Sigmoid colon (tissue), 7 donors: ENCODE data around the gene CLDN6. TPM values are rescaled to one million over a fixed set of nuclear protein-coding genes. Genes with fewer than 3 reads are reported as not detected.

Experiments used
- DNase-seq: peaks from one replicate; pipeline ENCODE4 v3.0.0-alpha.2; 2019
- H3K27ac ChIP-seq, 4 donors: fragments of 200-600 bp; sonication (generic); one replicate each; pipeline ENCODE4 v1.5.1; 2016 to 2019; ENCODE audit warnings: mild to moderate bottlenecking in 1 of 4
- H3K27me3 ChIP-seq, 3 donors: fragments of 200-600 bp; sonication (generic); one replicate each; pipeline ENCODE4 v1.5.1; 2019; ENCODE audit warnings: mild to moderate bottlenecking in 1 of 3
- H3K36me3 ChIP-seq, 4 donors: fragments of 200-600 bp; sonication (generic); one replicate each; pipeline ENCODE4 v1.5.1; 2016 to 2019
- H3K4me1 ChIP-seq, 4 donors: fragments of 200-600 bp; sonication (generic); one replicate each; pipeline ENCODE4 v1.5.1; 2017 to 2019
- H3K4me3 ChIP-seq, 4 donors: fragments of 200-600 bp; sonication (generic); one replicate each; pipeline ENCODE4 v1.5.1; 2017 to 2019; ENCODE audit warnings: mild to moderate bottlenecking in 2 of 4, moderate library complexity in 1 of 4
- H3K9me3 ChIP-seq, 4 donors: fragments of 200-600 bp in 3 of 4; sonication (generic) in 3 of 4; one replicate each; pipeline versions ENCODE4 v1.5.1 to v1.6.1; 2013 to 2019
- EP300 ChIP-seq, 4 donors: sonication (generic); formaldehyde crosslinking; IDR thresholded peaks; one replicate each; pipeline ENCODE4 v1.6.1; 2017; ENCODE audit warnings: antibody characterized with exemption in 4 of 4
- POLR2A ChIP-seq, 2 donors: fragments of 450-650 bp; IDR thresholded peaks; one replicate each; pipeline ENCODE4 v1.6.1; 2016; ENCODE audit warnings: antibody characterized with exemption in 2 of 2, mild to moderate bottlenecking in 2 of 2, moderate library complexity in 2 of 2
- POLR2AphosphoS5 ChIP-seq, 4 donors: sonication (generic); formaldehyde crosslinking; IDR thresholded peaks; one replicate each; pipeline ENCODE4 v1.6.1; 2017; ENCODE audit warnings: antibody characterized with exemption in 4 of 4
- WGBS, 2 donors: extraction: QIAGEN DNeasy Blood & Tissue Kit; methylation state at CpG; one replicate each; pipeline ENCODE4 v1.1.7; 2013; 5-methylcytosine and 5-hydroxymethylcytosine counted together
- intact Hi-C: fragments of 100-400 bp; cut with DNase I; formaldehyde crosslinking; loops from one replicate; pipeline ENCODE4 v1.15.1; 2023
- polyA plus RNA-seq, 3 donors: library from polyadenylated mRNA; stranded (reverse); fragments of 200-250 nt; gene quantifications; one replicate each; pipeline ENCODE4 v1.2.3, GENCODE V29; 2013
- total RNA-seq, 4 donors: library from RNA; depleted of rRNA; stranded (reverse); fragments of >200 nt; gene quantifications; one replicate each; pipeline ENCODE4 v1.1.0, GENCODE V29; 2016
- TF ChIP-seq, protein P1 (sequence below), 4 experiments: fragments of 450-650 bp in 3 of 4; fragments of 200-600 bp in 1 of 4; IDR thresholded peaks; one replicate each; pipeline ENCODE4 v1.5.1; 2016 to 2019; ENCODE audit warnings: antibody characterized with exemption in 4 of 4, mild to moderate bottlenecking in 3 of 4, moderate library complexity in 2 of 4
- donor health status: healthy with polysubstance abuse.
- donor health status: Bipolar disorder and iron deficiency.
- donor health status: healthy.

CLDN6 gene
- total and polyA plus RNA-seq, 7 donors, result not detected

DNA sequence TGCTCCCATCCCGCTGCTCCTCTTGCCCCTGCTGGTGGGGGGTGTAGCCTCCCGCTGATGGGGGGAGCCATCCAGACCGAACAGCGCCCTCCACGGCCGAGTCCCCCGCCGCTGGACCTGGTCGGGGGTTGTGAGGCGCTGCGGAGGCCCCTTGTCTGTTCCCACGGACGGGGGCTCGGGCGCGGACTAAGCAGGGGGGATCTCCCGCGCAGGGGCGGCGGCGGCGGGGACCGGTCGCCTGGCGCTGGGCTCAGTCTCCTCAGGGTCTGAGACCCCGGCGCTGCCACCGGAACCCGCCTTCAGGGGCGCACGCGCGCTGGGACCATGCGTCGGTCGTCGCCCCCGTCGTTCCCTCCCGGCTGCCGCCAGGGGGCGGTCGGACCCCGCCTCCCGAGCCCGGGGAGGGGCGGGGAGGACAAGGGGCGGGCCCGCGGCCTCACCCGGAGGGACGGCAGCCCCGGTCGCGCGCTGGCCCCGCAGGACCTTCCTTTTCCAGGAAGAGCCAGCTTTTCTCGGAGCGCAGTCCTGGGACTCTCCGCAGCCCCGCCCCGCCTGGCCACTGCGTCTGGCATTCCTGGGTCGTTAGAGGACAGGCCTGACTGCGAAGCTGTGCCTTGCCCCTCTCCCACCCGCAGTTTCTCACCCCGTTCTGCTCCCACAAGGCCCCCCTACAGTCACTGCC is 41.2 kb upstream of the CLDN6 start:
- intact Hi-C loops, result loop anchor here (2.0 kb wide), 2 partner anchors 70 to 108 kb away; no protein-coding TSS in a partner anchor
- TF ChIP-seq EP300 (IDR thresholded peaks at IDR 0.05), result no peak
- peak in 2 of 4 donors; percentile 48 to 56 for TF ChIP-seq POLR2AphosphoS5 (IDR thresholded peaks at IDR 0.05)
- TF ChIP-seq POLR2A (IDR thresholded peaks at IDR 0.05), result no peak
- TF ChIP-seq, protein P1, sequence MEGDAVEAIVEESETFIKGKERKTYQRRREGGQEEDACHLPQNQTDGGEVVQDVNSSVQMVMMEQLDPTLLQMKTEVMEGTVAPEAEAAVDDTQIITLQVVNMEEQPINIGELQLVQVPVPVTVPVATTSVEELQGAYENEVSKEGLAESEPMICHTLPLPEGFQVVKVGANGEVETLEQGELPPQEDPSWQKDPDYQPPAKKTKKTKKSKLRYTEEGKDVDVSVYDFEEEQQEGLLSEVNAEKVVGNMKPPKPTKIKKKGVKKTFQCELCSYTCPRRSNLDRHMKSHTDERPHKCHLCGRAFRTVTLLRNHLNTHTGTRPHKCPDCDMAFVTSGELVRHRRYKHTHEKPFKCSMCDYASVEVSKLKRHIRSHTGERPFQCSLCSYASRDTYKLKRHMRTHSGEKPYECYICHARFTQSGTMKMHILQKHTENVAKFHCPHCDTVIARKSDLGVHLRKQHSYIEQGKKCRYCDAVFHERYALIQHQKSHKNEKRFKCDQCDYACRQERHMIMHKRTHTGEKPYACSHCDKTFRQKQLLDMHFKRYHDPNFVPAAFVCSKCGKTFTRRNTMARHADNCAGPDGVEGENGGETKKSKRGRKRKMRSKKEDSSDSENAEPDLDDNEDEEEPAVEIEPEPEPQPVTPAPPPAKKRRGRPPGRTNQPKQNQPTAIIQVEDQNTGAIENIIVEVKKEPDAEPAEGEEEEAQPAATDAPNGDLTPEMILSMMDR (IDR thresholded peaks at IDR 0.05), result peak; percentile 65 to 94 (median 81)
- peak overlapping the region; percentile 65 to 74 (median 66) for H3K27ac ChIP-seq
- WGBS, 2 donors, result 1% methylated on average over 67 of the region's 67 CpGs
- H3K4me1 ChIP-seq, result peaks cover 0 to 22% (median 19%) of the 10 kb centered on the region in 4 donors
- peaks cover 0 to 12% (median 0%) of the 10 kb centered on the region in 3 donors for H3K27me3 ChIP-seq
- no peaks in the 10 kb centered on the region for H3K36me3 ChIP-seq
- peak overlapping the region; percentile 70 to 91 (median 80) for H3K4me3 ChIP-seq
- peak; percentile 91 for DNase-seq
- H3K9me3 ChIP-seq, result no peaks in the 10 kb centered on the region

DNA sequence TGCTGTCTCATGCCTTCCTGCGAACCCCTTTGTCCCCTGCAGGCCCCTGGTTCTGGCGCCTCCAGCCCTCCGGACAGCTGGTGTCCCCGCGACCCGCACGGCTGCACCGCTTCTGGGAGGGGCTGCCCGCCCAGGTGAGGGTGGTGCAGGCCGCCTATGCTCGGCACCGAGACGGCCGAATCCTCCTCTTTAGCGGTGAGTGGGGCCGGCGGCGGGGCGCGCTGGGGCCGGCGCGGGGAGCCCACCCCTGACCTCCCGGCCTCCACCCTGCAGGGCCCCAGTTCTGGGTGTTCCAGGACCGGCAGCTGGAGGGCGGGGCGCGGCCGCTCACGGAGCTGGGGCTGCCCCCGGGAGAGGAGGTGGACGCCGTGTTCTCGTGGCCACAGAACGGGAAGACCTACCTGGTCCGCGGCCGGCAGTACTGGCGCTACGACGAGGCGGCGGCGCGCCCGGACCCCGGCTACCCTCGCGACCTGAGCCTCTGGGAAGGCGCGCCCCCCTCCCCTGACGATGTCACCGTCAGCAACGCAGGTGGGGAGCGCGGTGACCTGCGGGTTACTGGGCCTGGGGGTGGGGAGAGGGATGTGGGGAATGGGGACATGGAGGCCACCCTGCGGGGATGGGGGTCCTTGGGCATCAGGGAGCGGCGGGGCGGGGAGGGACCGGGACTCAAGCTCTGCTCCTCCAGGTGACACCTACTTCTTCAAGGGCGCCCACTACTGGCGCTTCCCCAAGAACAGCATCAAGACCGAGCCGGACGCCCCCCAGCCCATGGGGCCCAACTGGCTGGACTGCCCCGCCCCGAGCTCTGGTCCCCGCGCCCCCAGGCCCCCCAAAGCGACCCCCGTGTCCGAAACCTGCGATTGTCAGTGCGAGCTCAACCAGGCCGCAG is 40.4 kb upstream of the CLDN6 start:
- intact Hi-C loops, result loop anchor here (2.0 kb wide), 2 partner anchors 70 to 108 kb away; no protein-coding TSS in a partner anchor
- peak overlapping the region; percentile 70 to 91 (median 80) for H3K4me3 ChIP-seq
- H3K9me3 ChIP-seq, result no peaks in the 10 kb centered on the region
- no peaks in the 10 kb centered on the region for H3K36me3 ChIP-seq
- H3K27ac ChIP-seq, result peak overlapping the region in 3 of 4 donors; percentile 65 to 74 (median 67)
- TF ChIP-seq, protein P1 (IDR thresholded peaks at IDR 0.05), result no peak
- TF ChIP-seq EP300 (IDR thresholded peaks at IDR 0.05) (no peak), POLR2AphosphoS5 (IDR thresholded peaks at IDR 0.05) (no peak), POLR2A (IDR thresholded peaks at IDR 0.05) (no peak)
- peaks cover 0 to 22% (median 19%) of the 10 kb centered on the region in 4 donors for H3K4me1 ChIP-seq
- peak; percentile 71 for DNase-seq
- 3 to 6% methylated on average over 77 of the region's 77 CpGs for WGBS, 2 donors
- peaks cover 0 to 12% (median 0%) of the 10 kb centered on the region in 3 donors for H3K27me3 ChIP-seq

DNA sequence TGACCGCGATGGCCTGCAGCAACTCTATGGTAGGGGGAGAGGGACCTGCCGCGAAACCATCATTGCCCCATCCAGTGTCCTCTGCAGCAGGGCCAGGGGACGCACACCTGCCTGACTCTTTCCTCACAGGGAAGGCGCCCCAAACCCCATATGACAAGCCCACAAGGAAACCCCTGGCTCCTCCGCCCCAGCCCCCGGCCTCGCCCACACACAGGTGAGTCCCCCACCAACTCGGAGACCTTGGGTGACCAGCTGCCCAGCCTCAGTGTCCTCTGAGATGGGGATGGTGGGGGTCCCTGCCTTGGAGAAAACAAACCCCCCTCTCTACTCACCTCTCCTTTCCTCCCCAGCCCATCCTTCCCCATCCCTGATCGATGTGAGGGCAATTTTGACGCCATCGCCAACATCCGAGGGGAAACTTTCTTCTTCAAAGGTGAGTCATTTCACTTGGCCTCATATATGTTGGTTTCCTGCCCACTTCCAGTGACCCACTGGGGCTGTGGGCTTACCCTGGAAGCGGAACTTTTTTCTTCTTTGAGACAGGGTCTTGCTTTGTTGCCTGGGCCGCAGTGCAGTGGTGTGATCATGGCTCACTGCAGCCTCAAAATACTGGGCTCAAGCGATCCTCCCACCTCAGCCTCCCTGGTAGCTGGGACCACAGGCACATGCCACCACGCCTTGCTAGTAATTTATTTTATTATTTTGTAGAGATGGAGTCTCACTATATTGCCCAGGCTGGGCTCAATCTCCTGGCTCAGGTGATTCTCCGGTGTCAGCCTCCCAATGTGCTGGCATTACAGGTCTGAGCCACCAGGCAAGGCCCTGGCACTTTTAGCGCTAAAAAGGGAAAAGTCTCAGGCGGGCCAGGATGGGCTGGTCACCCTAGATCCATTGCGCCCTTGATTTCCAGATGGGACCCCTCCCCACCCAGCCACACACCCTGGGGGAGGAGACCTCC is 39.5 kb upstream of the CLDN6 start:
- peak overlapping the region in 1 of 4 donors; percentile 91 for H3K4me3 ChIP-seq
- no peaks in the 10 kb centered on the region for H3K9me3 ChIP-seq
- DNase-seq, result no peak
- intact Hi-C loops, result loop anchor here (2.0 kb wide), 2 partner anchors 71 to 109 kb away; no protein-coding TSS in a partner anchor
- no peak overlapping the region for H3K27ac ChIP-seq
- H3K27me3 ChIP-seq, result peaks cover 0 to 12% (median 0%) of the 10 kb centered on the region in 3 donors
- TF ChIP-seq EP300 (IDR thresholded peaks at IDR 0.05) (no peak), POLR2A (IDR thresholded peaks at IDR 0.05) (no peak), POLR2AphosphoS5 (IDR thresholded peaks at IDR 0.05) (no peak)
- TF ChIP-seq, protein P1 (IDR thresholded peaks at IDR 0.05), result no peak
- peaks cover 0 to 22% (median 19%) of the 10 kb centered on the region in 4 donors for H3K4me1 ChIP-seq
- no peaks in the 10 kb centered on the region for H3K36me3 ChIP-seq
- 87 to 91% methylated on average over 22 of the region's 22 CpGs for WGBS, 2 donors
